Stimulated activated naive CD4-positive, alpha-beta T cell (primary cell): Measurements from ENCODE around the gene SH3RF3.

Source experiments
- DNase-seq, 6 experiments: peaks; one replicate each; lab custom pipeline; 2025; lab: John Stamatoyannopoulos, UW

The SH3RF3 gene

GRCh38 chr2:109352056-109352897 is 223.3 kb downstream of the SH3RF3 start:
- no peak for DNase-seq

GRCh38 chr2:109352898-109353689 is 224.1 kb downstream of the SH3RF3 start:
- no peak for DNase-seq

- no peak for DNase-seq
Measured at GRCh38 chr2:109353806-109354745, 225.1 kb downstream of the SH3RF3 start.

GRCh38 chr2:109355192-109355843 is 226.3 kb downstream of the SH3RF3 start:
- no peak for DNase-seq

- DNase-seq = no peak
Measured at GRCh38 chr2:109356324-109357035, 227.5 kb downstream of the SH3RF3 start.

GRCh38 chr2:109364217-109364616 is 235.2 kb downstream of the SH3RF3 start:
- no peak for DNase-seq

- DNase-seq = no peak
Measured at GRCh38 chr2:109365131-109365530, 236.1 kb downstream of the SH3RF3 start.

GRCh38 chr2:109367683-109368082 is 238.7 kb downstream of the SH3RF3 start:
- DNase-seq = no peak

GRCh38 chr2:109368798-109369197 is 239.8 kb downstream of the SH3RF3 start:
- no peak for DNase-seq

- no peak for DNase-seq
Measured at GRCh38 chr2:109369671-109370191, 240.7 kb downstream of the SH3RF3 start.

- DNase-seq = no peak
Measured at GRCh38 chr2:109370399-109371035, 241.5 kb downstream of the SH3RF3 start.

- DNase-seq = no peak
Measured at GRCh38 chr2:109371481-109372170, 242.6 kb downstream of the SH3RF3 start.

GRCh38 chr2:109372171-109372568 is 243.2 kb downstream of the SH3RF3 start:
- DNase-seq = no peak

- no peak for DNase-seq
Measured at GRCh38 chr2:109372614-109373013, 243.6 kb downstream of the SH3RF3 start.

GRCh38 chr2:109373791-109374547 is 245.0 kb downstream of the SH3RF3 start:
- DNase-seq = no peak

- DNase-seq = no peak
Measured at GRCh38 chr2:109374548-109375130, 245.6 kb downstream of the SH3RF3 start.

- no peak for DNase-seq
Measured at GRCh38 chr2:109375131-109375561, 246.1 kb downstream of the SH3RF3 start.

GRCh38 chr2:109375656-109376055 is 246.7 kb downstream of the SH3RF3 start:
- DNase-seq = no peak
